Cardiac muscle cell (in vitro differentiated cells and primary cell): ENCODE data around the gene CACNA1E. TPM values are rescaled to one million over a fixed set of nuclear protein-coding genes. Genes with fewer than 3 reads are reported as not detected.

Experiments
- DNase-seq, 2 donors: peaks; one replicate each; pipeline versions ENCODE4 v3.0.0 to v3.0.0-alpha.2; 2010 to 2017; ENCODE audit warnings: low read depth in 1 of 2, low spot score in 1 of 2
- H3K27ac ChIP-seq: fragments of 200-600 bp; sonication (generic); 2 replicates; pipeline ENCODE4 v1.5.1; 2016
- H3K27me3 ChIP-seq: fragments of 200-600 bp; sonication (generic); 2 replicates; pipeline ENCODE4 v1.6.0; 2016; ENCODE audit warnings: control low read depth
- H3K36me3 ChIP-seq: fragments of 200-600 bp; sonication (generic); 2 replicates; pipeline ENCODE4 v1.5.1; 2016; ENCODE audit warnings: control low read depth
- H3K4me1 ChIP-seq: fragments of 200-600 bp; sonication (generic); 2 replicates; pipeline ENCODE4 v1.8.1; 2017; ENCODE audit warnings: low read depth, mild to moderate bottlenecking, mixed run types
- H3K4me3 ChIP-seq: fragments of 200-600 bp; sonication (generic); 2 replicates; pipeline ENCODE4 v1.5.1; 2016; ENCODE audit warnings: mild to moderate bottlenecking
- H3K9me3 ChIP-seq: fragments of 200-600 bp; sonication (generic); 2 replicates; pipeline ENCODE4 v1.5.1; 2017; ENCODE audit warnings: low read depth, mild to moderate bottlenecking, control low read depth
- CTCF ChIP-seq: IDR thresholded peaks from 2 replicates; pipeline ENCODE4 v1.5.1; 2012; ENCODE audit warnings: low read depth, mild to moderate bottlenecking, low read length
- polyA plus RNA-seq: library from polyadenylated mRNA; unstranded; fragments of >200 nt; fragmentation: Nextera tagmentation; extraction: Ambion mirVana; gene quantifications from 2 replicates; pipeline ENCODE4 v1.2.1, GENCODE V29; 2016
- total RNA-seq: library from RNA; depleted of rRNA; stranded (reverse); fragments of >200 nt; gene quantifications from 2 replicates; pipeline ENCODE4 v1.2.3, GENCODE V29; 2016

CACNA1E gene
- total and polyA plus RNA-seq, 2 experiments from 2014 or later = 0.36 TPM; not detected in 1

- DNase-seq = no peak
- Histone ChIP-seq H3K4me3 (no peak overlapping the region), H3K9me3 (no peaks in the 10 kb centered on the region), H3K27me3 (peaks cover 49% of the 10 kb centered on the region), H3K4me1 (no peaks in the 10 kb centered on the region), H3K27ac (no peak overlapping the region), H3K36me3 (no peaks in the 10 kb centered on the region)
- no peak for TF ChIP-seq CTCF
These were observed 14.6 kb downstream of the CACNA1E start for GRCh38 chr1:181497870-181498269.

- no peak for DNase-seq
- TF ChIP-seq CTCF = no peak
These were observed 16.5 kb downstream of the CACNA1E start for GRCh38 chr1:181499825-181500224.

GRCh38 chr1:181500636-181501035 is 17.3 kb downstream of the CACNA1E start:
- Histone ChIP-seq H3K36me3 (no peaks in the 10 kb centered on the region), H3K27me3 (peaks cover 31% of the 10 kb centered on the region), H3K4me3 (no peak overlapping the region), H3K4me1 (no peaks in the 10 kb centered on the region), H3K9me3 (no peaks in the 10 kb centered on the region), H3K27ac (no peak overlapping the region)
- DNase-seq = no peak
- TF ChIP-seq CTCF = no peak

More at GRCh38 chr1:181499825-181500224, 16.5 kb downstream of the CACNA1E start:
- H3K27me3 ChIP-seq = peaks cover 32% of the 10 kb centered on the region
- H3K27ac ChIP-seq = no peak overlapping the region
- no peaks in the 10 kb centered on the region for H3K36me3 ChIP-seq
- no peaks in the 10 kb centered on the region for H3K4me1 ChIP-seq
- no peak overlapping the region for H3K4me3 ChIP-seq
- H3K9me3 ChIP-seq = no peaks in the 10 kb centered on the region

- H3K4me1 ChIP-seq = no peaks in the 10 kb centered on the region
- H3K36me3 ChIP-seq = no peaks in the 10 kb centered on the region
- no peaks in the 10 kb centered on the region for H3K9me3 ChIP-seq
- DNase-seq = no peak
- no peak for TF ChIP-seq CTCF
- no peak overlapping the region for H3K27ac ChIP-seq
- H3K27me3 ChIP-seq = peaks cover 33% of the 10 kb centered on the region
- H3K4me3 ChIP-seq = no peak overlapping the region
These were observed 18.3 kb downstream of the CACNA1E start for GRCh38 chr1:181501612-181502011.

GRCh38 chr1:181503171-181503810 is 20.0 kb downstream of the CACNA1E start:
- Histone ChIP-seq H3K4me1 (no peaks in the 10 kb centered on the region), H3K4me3 (no peak overlapping the region), H3K27ac (no peak overlapping the region), H3K9me3 (no peaks in the 10 kb centered on the region), H3K36me3 (no peaks in the 10 kb centered on the region), H3K27me3 (peaks cover 49% of the 10 kb centered on the region)
- DNase-seq = no peak
- TF ChIP-seq CTCF = no peak

GRCh38 chr1:181504399-181504842 is 21.1 kb downstream of the CACNA1E start:
- Histone ChIP-seq H3K27me3 (peaks cover 52% of the 10 kb centered on the region), H3K4me1 (no peaks in the 10 kb centered on the region), H3K27ac (no peak overlapping the region), H3K4me3 (no peak overlapping the region), H3K36me3 (no peaks in the 10 kb centered on the region), H3K9me3 (no peaks in the 10 kb centered on the region)
- TF ChIP-seq CTCF = peak; percentile 31
- DNase-seq = peak; percentile 28 to 61
